Activated T-helper 2 cell treated with anti-CD3 and anti-CD28 coated beads, Interferon-gamma antibody, Interleukin-2, Interleukin-4, amounts not matched to agents 10 μg/mL and 5 μg/mL and 100 μg/mL, durations not matched to agents 14 hours and 24 hours and 36 hours (primary cell): ENCODE results near the gene CNTNAP2. TPM values are rescaled to one million over a fixed set of nuclear protein-coding genes. Genes with fewer than 3 reads are reported as not detected.

ENCODE experiments used
- DNase-seq: peaks from one replicate; pipeline ENCODE4 v3.0.0; 2021; ENCODE audit warnings: low spot score
- H3K27ac Mint-ChIP-seq: one replicate; pipeline ENCODE4 v1.8.0; 2021; ENCODE audit warnings: mixed read lengths
- H3K27me3 Mint-ChIP-seq: one replicate; pipeline ENCODE4 v1.8.0; 2021; ENCODE audit warnings: low read depth, mixed read lengths
- H3K36me3 Mint-ChIP-seq: one replicate; pipeline ENCODE4 v1.8.0; 2021; ENCODE audit warnings: low read depth, mixed read lengths
- H3K4me1 Mint-ChIP-seq: one replicate; pipeline ENCODE4 v1.8.0; 2021; ENCODE audit warnings: low read depth, mixed read lengths
- H3K4me3 Mint-ChIP-seq: one replicate; pipeline ENCODE4 v1.8.0; 2021; ENCODE audit warnings: low read depth, mild to moderate bottlenecking, moderate library complexity, mixed read lengths
- H3K9me3 Mint-ChIP-seq: one replicate; pipeline ENCODE4 v1.8.0; 2021; ENCODE audit warnings: mixed read lengths
- intact Hi-C: fragments of 100-400 bp; cut with micrococcal nuclease; formaldehyde crosslinking; loops from one replicate; pipeline ENCODE4 v1.15.1; 2023
- total RNA-seq: library from RNA; stranded (reverse); gene quantifications from 2 replicates; pipeline ENCODE4 v1.2.3, GENCODE V29; 2022

CNTNAP2 gene
- total RNA-seq, 1 donor from 2014 or later = not detected

GRCh38 chr7:146499970-146500369 lies 383.4 kb downstream of the CNTNAP2 start:
- Mint-ChIP-seq H3K9me3 (peaks cover 60% of the 10 kb centered on the region), H3K4me1 (no peaks in the 10 kb centered on the region), H3K27ac (no peak overlapping the region), H3K36me3 (no peaks in the 10 kb centered on the region), H3K4me3 (no peak overlapping the region), H3K27me3 (no peaks in the 10 kb centered on the region)
- intact Hi-C loops = no loop called here
- DNase-seq = no peak

- intact Hi-C loops = loop anchor here (1.0 kb wide), 1 partner anchor 15 kb away; no protein-coding TSS in a partner anchor
- Mint-ChIP-seq H3K27me3 (no peaks in the 10 kb centered on the region), H3K36me3 (no peaks in the 10 kb centered on the region), H3K27ac (no peak overlapping the region), H3K4me3 (no peak overlapping the region), H3K4me1 (no peaks in the 10 kb centered on the region), H3K9me3 (peaks cover 50% of the 10 kb centered on the region)
- no peak for DNase-seq
Observed at GRCh38 chr7:146503844-146504243, 387.2 kb downstream of the CNTNAP2 start.

DNA sequence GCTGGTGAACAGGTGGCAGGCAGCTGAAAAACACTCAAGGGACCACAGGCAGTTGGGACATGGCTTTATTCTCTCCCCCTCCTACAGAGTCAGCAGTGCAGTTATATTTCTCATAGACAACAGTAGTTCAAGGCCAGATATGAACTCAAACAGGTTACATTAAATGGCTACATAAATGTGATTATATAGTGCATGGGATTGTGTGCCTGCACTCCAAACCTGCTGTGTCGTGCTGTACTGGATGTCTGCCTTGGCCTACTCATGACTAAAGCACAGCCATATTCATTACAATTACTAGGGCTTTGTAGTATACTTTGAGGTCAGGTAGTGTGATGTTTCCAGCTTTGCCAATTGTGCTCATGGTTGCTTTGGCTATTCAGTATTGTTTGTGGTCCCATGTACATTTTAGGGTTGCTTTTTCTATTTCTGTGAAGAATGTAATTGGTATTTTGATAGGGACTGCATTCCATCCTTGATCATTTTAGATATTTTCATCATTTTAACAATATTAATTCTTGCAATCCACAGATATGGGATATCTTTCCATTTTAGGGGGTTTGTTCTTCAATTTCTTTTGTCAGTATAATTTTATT lies 393.6 kb downstream of the CNTNAP2 start:
- H3K27me3 Mint-ChIP-seq = no peaks in the 10 kb centered on the region
- H3K9me3 Mint-ChIP-seq = peaks cover 71% of the 10 kb centered on the region
- H3K4me3 Mint-ChIP-seq = no peak overlapping the region
- no peak overlapping the region for H3K27ac Mint-ChIP-seq
- intact Hi-C loops = no loop called here
- no peak for DNase-seq
- H3K36me3 Mint-ChIP-seq = no peaks in the 10 kb centered on the region
- H3K4me1 Mint-ChIP-seq = no peaks in the 10 kb centered on the region

- Mint-ChIP-seq H3K27ac (no peak overlapping the region), H3K27me3 (no peaks in the 10 kb centered on the region), H3K36me3 (no peaks in the 10 kb centered on the region), H3K9me3 (peaks cover 77% of the 10 kb centered on the region), H3K4me1 (no peaks in the 10 kb centered on the region), H3K4me3 (no peak overlapping the region)
- no peak for DNase-seq
- intact Hi-C loops = no loop called here
Observed at GRCh38 chr7:146514304-146514703, 397.7 kb downstream of the CNTNAP2 start.

DNA sequence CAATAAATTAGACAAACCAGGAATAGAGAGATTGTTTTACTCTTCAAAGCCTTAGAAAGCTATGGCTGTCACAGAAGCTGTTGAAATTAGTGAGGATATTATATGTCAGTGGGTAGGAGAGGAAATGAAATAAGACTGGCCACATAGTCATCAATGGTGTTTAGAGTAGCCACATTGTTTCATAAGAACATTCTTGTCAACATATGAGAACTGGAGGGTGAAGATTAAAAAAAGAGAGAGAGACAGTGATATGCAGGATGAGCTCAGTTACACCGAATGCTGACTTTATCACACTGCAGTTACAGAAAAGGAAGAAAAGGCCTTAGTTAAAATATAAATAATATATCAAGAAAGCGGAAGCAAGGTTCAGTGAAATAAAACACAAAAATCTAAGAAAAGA lies 412.0 kb downstream of the CNTNAP2 start:
- Mint-ChIP-seq H3K4me1 (no peaks in the 10 kb centered on the region), H3K9me3 (peaks cover 18% of the 10 kb centered on the region), H3K36me3 (no peaks in the 10 kb centered on the region), H3K27ac (no peak overlapping the region), H3K4me3 (no peak overlapping the region), H3K27me3 (no peaks in the 10 kb centered on the region)
- intact Hi-C loops = no loop called here
- no peak for DNase-seq

DNA sequence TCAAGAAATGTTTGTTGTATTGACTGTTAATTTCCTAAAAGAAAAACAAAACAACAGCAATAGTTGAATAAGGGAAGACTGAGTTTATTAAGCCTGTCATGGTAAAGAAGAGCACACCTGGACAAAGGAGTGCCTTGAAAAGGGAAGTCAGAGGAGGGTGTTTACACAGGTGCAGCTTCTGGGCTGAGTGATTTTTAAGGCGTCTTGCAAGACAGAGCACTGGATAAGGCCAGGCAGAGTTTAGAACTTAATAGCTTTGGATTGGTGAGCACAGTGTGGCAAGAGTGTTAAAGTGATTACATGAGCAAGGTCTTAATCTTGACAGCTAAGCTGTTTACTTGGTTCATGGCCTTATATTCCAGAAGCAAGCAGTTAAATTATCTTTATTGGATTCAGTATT lies 423.2 kb downstream of the CNTNAP2 start:
- Mint-ChIP-seq H3K36me3 (no peaks in the 10 kb centered on the region), H3K9me3 (peaks cover 30% of the 10 kb centered on the region), H3K4me1 (no peaks in the 10 kb centered on the region), H3K4me3 (no peak overlapping the region), H3K27ac (no peak overlapping the region), H3K27me3 (no peaks in the 10 kb centered on the region)
- intact Hi-C loops = no loop called here
- no peak for DNase-seq

- H3K27me3 Mint-ChIP-seq = no peaks in the 10 kb centered on the region
- no peak overlapping the region for H3K4me3 Mint-ChIP-seq
- DNase-seq = no peak
- H3K36me3 Mint-ChIP-seq = no peaks in the 10 kb centered on the region
- H3K9me3 Mint-ChIP-seq = peaks cover 36% of the 10 kb centered on the region
- H3K4me1 Mint-ChIP-seq = no peaks in the 10 kb centered on the region
- intact Hi-C loops = no loop called here
- H3K27ac Mint-ChIP-seq = no peak overlapping the region
Observed at GRCh38 chr7:146542101-146542500, 425.5 kb downstream of the CNTNAP2 start.

DNA sequence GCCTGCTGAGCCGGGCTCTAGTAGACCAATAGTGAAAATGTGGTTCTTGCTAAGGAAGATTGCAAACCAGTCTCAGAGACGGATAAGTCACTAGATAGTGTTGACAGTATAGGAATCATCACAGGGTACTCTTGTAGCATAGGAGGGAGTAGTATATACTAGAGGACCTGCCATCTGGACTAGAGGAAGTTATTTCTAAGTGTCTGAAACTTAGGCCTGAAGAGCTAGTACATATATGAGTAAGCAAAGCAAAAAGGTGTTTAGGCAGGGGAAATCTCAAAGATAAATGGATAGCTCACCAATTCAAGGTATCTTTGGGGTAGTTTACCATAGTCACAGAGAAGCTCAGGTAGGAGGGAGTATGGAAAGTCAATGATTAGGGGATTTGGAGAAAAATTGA lies 428.1 kb downstream of the CNTNAP2 start:
- DNase-seq = no peak
- Mint-ChIP-seq H3K4me3 (no peak overlapping the region), H3K27ac (no peak overlapping the region), H3K4me1 (no peaks in the 10 kb centered on the region), H3K36me3 (no peaks in the 10 kb centered on the region), H3K27me3 (no peaks in the 10 kb centered on the region), H3K9me3 (peaks cover 34% of the 10 kb centered on the region)
- intact Hi-C loops = no loop called here

GRCh38 chr7:146548816-146549215 lies 432.2 kb downstream of the CNTNAP2 start:
- intact Hi-C loops = no loop called here

DNA sequence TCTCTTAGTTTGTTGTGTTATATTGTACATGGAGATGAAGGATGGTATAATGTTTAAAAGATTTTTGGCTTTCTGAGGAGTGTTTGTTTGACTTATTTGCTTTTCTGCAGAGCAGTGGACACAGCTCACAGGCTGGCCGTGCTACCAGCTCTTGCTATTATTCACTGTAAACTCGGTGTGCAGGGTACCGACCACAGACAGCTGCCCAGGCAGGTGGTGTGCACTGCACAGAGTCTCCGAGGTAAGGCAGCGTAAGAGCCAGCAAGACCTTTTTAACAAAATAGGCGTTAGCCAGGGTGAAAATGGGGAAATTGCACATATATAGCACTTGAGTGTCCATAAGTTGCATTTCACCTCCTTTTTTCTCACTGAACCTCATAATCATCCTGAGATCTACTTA lies 438.0 kb downstream of the CNTNAP2 start:
- DNase-seq = no peak
- no peaks in the 10 kb centered on the region for H3K4me1 Mint-ChIP-seq
- H3K36me3 Mint-ChIP-seq = no peaks in the 10 kb centered on the region
- H3K27ac Mint-ChIP-seq = no peak overlapping the region
- H3K9me3 Mint-ChIP-seq = peaks cover 31% of the 10 kb centered on the region
- intact Hi-C loops = no loop called here
- H3K4me3 Mint-ChIP-seq = no peak overlapping the region
- H3K27me3 Mint-ChIP-seq = no peaks in the 10 kb centered on the region

More at GRCh38 chr7:146548816-146549215, 432.2 kb downstream of the CNTNAP2 start:
- Mint-ChIP-seq H3K4me1 (no peaks in the 10 kb centered on the region), H3K4me3 (no peak overlapping the region), H3K9me3 (peaks cover 49% of the 10 kb centered on the region), H3K27ac (no peak overlapping the region), H3K27me3 (no peaks in the 10 kb centered on the region), H3K36me3 (no peaks in the 10 kb centered on the region)
- DNase-seq = no peak

GRCh38 chr7:146557971-146558469 lies 441.4 kb downstream of the CNTNAP2 start:
- peaks cover 4% of the 10 kb centered on the region for H3K9me3 Mint-ChIP-seq
- H3K27ac Mint-ChIP-seq = no peak overlapping the region
- no peak overlapping the region for H3K4me3 Mint-ChIP-seq
- DNase-seq = no peak
- no peaks in the 10 kb centered on the region for H3K4me1 Mint-ChIP-seq
- H3K36me3 Mint-ChIP-seq = no peaks in the 10 kb centered on the region
- no peaks in the 10 kb centered on the region for H3K27me3 Mint-ChIP-seq
- intact Hi-C loops = no loop called here

GRCh38 chr7:146565872-146566271 lies 449.3 kb downstream of the CNTNAP2 start:
- DNase-seq = no peak
- Mint-ChIP-seq H3K27me3 (no peaks in the 10 kb centered on the region), H3K27ac (no peak overlapping the region), H3K36me3 (no peaks in the 10 kb centered on the region), H3K9me3 (peaks cover 10% of the 10 kb centered on the region), H3K4me1 (no peaks in the 10 kb centered on the region), H3K4me3 (no peak overlapping the region)
- intact Hi-C loops = no loop called here

GRCh38 chr7:146575903-146576302 lies 459.3 kb downstream of the CNTNAP2 start:
- Mint-ChIP-seq H3K27ac (no peak overlapping the region), H3K4me3 (no peak overlapping the region), H3K4me1 (no peaks in the 10 kb centered on the region), H3K9me3 (peaks cover 11% of the 10 kb centered on the region), H3K27me3 (no peaks in the 10 kb centered on the region), H3K36me3 (no peaks in the 10 kb centered on the region)
- DNase-seq = no peak
- intact Hi-C loops = no loop called here

DNA sequence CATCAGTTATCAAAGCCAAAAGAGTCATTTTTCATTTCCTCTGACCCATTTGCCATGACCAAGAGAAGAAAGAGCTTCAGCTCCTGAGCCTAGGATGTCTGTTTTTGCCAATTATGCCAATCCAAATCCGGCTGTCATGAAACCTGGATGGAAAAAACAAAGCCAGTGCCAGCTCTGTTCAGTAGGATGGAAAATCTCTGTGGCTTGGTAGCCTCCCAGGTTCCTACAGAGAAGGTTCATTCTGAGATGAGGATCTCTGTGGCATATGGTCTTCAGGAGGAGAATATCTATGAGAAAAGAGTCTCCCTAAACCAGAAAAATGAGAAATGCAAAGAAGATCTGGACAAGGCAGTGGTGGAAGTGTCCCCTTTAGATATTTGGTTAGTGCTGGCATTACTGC lies 475.4 kb downstream of the CNTNAP2 start:
- Mint-ChIP-seq H3K36me3 (no peaks in the 10 kb centered on the region), H3K4me3 (no peak overlapping the region), H3K4me1 (no peaks in the 10 kb centered on the region), H3K27ac (no peak overlapping the region), H3K9me3 (peaks cover 16% of the 10 kb centered on the region), H3K27me3 (no peaks in the 10 kb centered on the region)
- intact Hi-C loops = no loop called here
- DNase-seq = no peak
